SK-N-SH treated with all-trans-retinoic acid at 6 μM for 48 hours (cell line): ENCODE data around the gene OCA2.

Experiments
- ESRRG ChIP-seq: fragments of 250-450 bp; sonication (Bioruptor Pico); IDR thresholded peaks from 2 replicates; pipeline ENCODE4 v1.6.1; 2021; ENCODE audit warnings: mild to moderate bottlenecking
- OSR1 ChIP-seq: fragments of 250-450 bp; sonication (Bioruptor Pico); IDR thresholded peaks from 2 replicates; pipeline ENCODE4 v1.8.0; 2022; ENCODE audit warnings: moderate library complexity, mild to moderate bottlenecking, inconsistent platforms
- RARB ChIP-seq: fragments of 250-450 bp; sonication (Bioruptor Pico); IDR thresholded peaks from 2 replicates; pipeline ENCODE4 v1.8.0; 2021; ENCODE audit warnings: mild to moderate bottlenecking, moderate library complexity
- ZFP30 ChIP-seq: fragments of 450-650 bp; formaldehyde crosslinking; IDR thresholded peaks from 2 replicates; pipeline ENCODE4 v1.5.0; 2022; ENCODE audit warnings: mild to moderate bottlenecking, moderate library complexity

- TF ChIP-seq ESRRG (no peak), RARB (CRISPR knock-in tag) (no peak), ZFP30 (CRISPR knock-in tag) (no peak), OSR1 (CRISPR knock-in tag) (no peak)
Observed at GRCh38 chr15:27977696-27978095, 121.4 kb downstream of the OCA2 start.
